Hepatocyte (in vitro differentiated cells): ENCODE measurements around the gene TNXB. TPM values are rescaled to one million over a fixed set of nuclear protein-coding genes. Genes with fewer than 3 reads are reported as not detected.
"Not testable (repeated sequence)": the region's sequence is repeated elsewhere in the genome, so short reads cannot be mapped to it uniquely, and the experiment has no call there.

Experiments used
- DNase-seq: peaks from one replicate; pipeline ENCODE4 v3.0.0-alpha.2; 2016; ENCODE audit warnings: low spot score
- H2AFZ ChIP-seq: fragments of 200-600 bp; sonication (generic); 2 replicates; pipeline ENCODE4 v1.6.0; 2016; ENCODE audit warnings: antibody characterized with exemption, mild to moderate bottlenecking
- H3K27ac ChIP-seq: fragments of 200-600 bp; sonication (generic); 2 replicates; pipeline ENCODE4 v1.5.1; 2016; ENCODE audit warnings: mild to moderate bottlenecking
- H3K27me3 ChIP-seq: fragments of 200-600 bp; sonication (generic); 2 replicates; pipeline ENCODE4 v1.6.1; 2016
- H3K36me3 ChIP-seq: fragments of 200-600 bp; sonication (generic); replicated peaks from 2 replicates; pipeline ENCODE4 v1.5.1; 2016; ENCODE audit warnings: low read depth; ENCODE audit not compliant: insufficient read depth
- H3K4me1 ChIP-seq: fragments of 200-600 bp; sonication (generic); 2 replicates; pipeline ENCODE4 v1.5.1; 2016; ENCODE audit warnings: mild to moderate bottlenecking, moderate library complexity; ENCODE audit not compliant: insufficient read depth
- H3K4me2 ChIP-seq: fragments of 200-600 bp; sonication (generic); 2 replicates; pipeline ENCODE4 v1.6.0; 2016
- H3K4me3 ChIP-seq: fragments of 200-600 bp; sonication (generic); 2 replicates; pipeline ENCODE4 v1.5.1; 2016; ENCODE audit warnings: mild to moderate bottlenecking
- H3K79me2 ChIP-seq: fragments of 200-600 bp; sonication (generic); 2 replicates; pipeline ENCODE4 v1.6.0; 2017; ENCODE audit warnings: mild to moderate bottlenecking
- H3K9me2 ChIP-seq: fragments of 200-600 bp; sonication (generic); replicated peaks from 2 replicates; pipeline ENCODE4 v1.6.0; 2017; ENCODE audit warnings: mild to moderate bottlenecking; ENCODE audit not compliant: insufficient read depth
- H3K9me3 ChIP-seq: fragments of 200-600 bp; sonication (generic); 2 replicates; pipeline ENCODE4 v1.5.1; 2016; ENCODE audit warnings: low read depth, mild to moderate bottlenecking
- H4K20me1 ChIP-seq: fragments of 200-600 bp; sonication (generic); 2 replicates; pipeline ENCODE4 v1.6.0; 2016; ENCODE audit warnings: mild to moderate bottlenecking; ENCODE audit not compliant: insufficient read depth, poor library complexity, severe bottlenecking
- CTCF ChIP-seq: fragments of 200-600 bp; sonication (generic); IDR thresholded peaks from 2 replicates; pipeline ENCODE4 v1.5.1; 2016; ENCODE audit warnings: antibody characterized with exemption, mild to moderate bottlenecking; ENCODE audit not compliant: poor library complexity
- EZH2 ChIP-seq: fragments of 200-600 bp; sonication (generic); IDR thresholded peaks from 2 replicates; pipeline ENCODE4 v1.6.1; 2016; ENCODE audit warnings: antibody characterized with exemption, mild to moderate bottlenecking, borderline replicate concordance
- EZH2phosphoT487 ChIP-seq: fragments of 200-600 bp; sonication (generic); IDR thresholded peaks from one replicate; pipeline ENCODE4 v1.6.1; 2018; ENCODE audit warnings: antibody characterized with exemption, mild to moderate bottlenecking, low read depth, moderate library complexity; ENCODE audit not compliant: unreplicated experiment, severe bottlenecking
- WGBS: methylation state at CpG from one replicate; pipeline ENCODE4 v1.1.6; 2016; ENCODE audit warnings: low lambda C conversion rate; ENCODE audit errors: missing lambda C conversion rate; 5-methylcytosine and 5-hydroxymethylcytosine counted together
- polyA plus RNA-seq: library from polyadenylated mRNA; unstranded; fragments of >200 nt; fragmentation: Nextera tagmentation; extraction: Ambion mirVana; gene quantifications from 2 replicates; pipeline ENCODE4 v1.2.1, GENCODE V29; 2016
- total RNA-seq: library from RNA; depleted of rRNA; stranded (reverse); fragments of >200 nt; gene quantifications from 2 replicates; pipeline ENCODE4 v1.2.3, GENCODE V29; 2014

TNXB gene
- total and polyA plus RNA-seq, 2 experiments from 2014 or later, result 9.2 to 11.6 TPM

GRCh38 chr6:32102255-32102654 lies 6.9 kb downstream of the TNXB start:
- Histone ChIP-seq H3K9me2 (no peaks in the 10 kb centered on the region), H3K27ac (no peak overlapping the region), H2AFZ (no peak overlapping the region), H3K4me3 (no peak overlapping the region), H3K4me2 (no peak overlapping the region), H3K9me3 (no peaks in the 10 kb centered on the region), H3K27me3 (no peaks in the 10 kb centered on the region), H3K36me3 (no peaks in the 10 kb centered on the region), H3K79me2 (no peaks in the 10 kb centered on the region), H4K20me1 (no peaks in the 10 kb centered on the region), H3K4me1 (peaks cover 5% of the 10 kb centered on the region)
- no peak for DNase-seq
- no peak for TF ChIP-seq CTCF
- no peak for TF ChIP-seq EZH2phosphoT487
- no peak for TF ChIP-seq EZH2
- WGBS, result 79% methylated on average over 3 of the region's 3 CpGs

- not testable (repeated sequence) for H3K4me3 ChIP-seq, H3K79me2 ChIP-seq, H3K27me3 ChIP-seq, H3K27ac ChIP-seq, H3K4me1 ChIP-seq, H4K20me1 ChIP-seq, DNase-seq, H3K9me3 ChIP-seq, H3K4me2 ChIP-seq, H3K9me2 ChIP-seq, H2AFZ ChIP-seq, H3K36me3 ChIP-seq
- 73% methylated on average over 8 of the region's 8 CpGs for WGBS
Observed at GRCh38 chr6:32100251-32100650, 8.9 kb downstream of the TNXB start.

GRCh38 chr6:32097364-32097763 lies 11.8 kb downstream of the TNXB start:
- Histone ChIP-seq H3K79me2 (no peaks in the 10 kb centered on the region), H3K9me2 (no peaks in the 10 kb centered on the region), H3K4me3 (no peak overlapping the region), H3K27me3 (no peaks in the 10 kb centered on the region), H3K4me2 (no peak overlapping the region), H4K20me1 (no peaks in the 10 kb centered on the region), H3K9me3 (no peaks in the 10 kb centered on the region), H2AFZ (no peak overlapping the region), H3K27ac (no peak overlapping the region), H3K36me3 (no peaks in the 10 kb centered on the region), H3K4me1 (peaks cover 12% of the 10 kb centered on the region)
- 100% methylated on average over 3 of the region's 3 CpGs for WGBS
- no peak for DNase-seq
- TF ChIP-seq CTCF, result no peak
- TF ChIP-seq EZH2, result no peak
- no peak for TF ChIP-seq EZH2phosphoT487

- Histone ChIP-seq H3K4me1 (peaks cover 20% of the 10 kb centered on the region), H3K4me3 (no peak overlapping the region), H3K79me2 (no peaks in the 10 kb centered on the region), H3K27ac (no peak overlapping the region), H3K27me3 (no peaks in the 10 kb centered on the region), H3K9me3 (no peaks in the 10 kb centered on the region), H4K20me1 (no peaks in the 10 kb centered on the region), H3K9me2 (no peaks in the 10 kb centered on the region), H3K36me3 (no peaks in the 10 kb centered on the region), H2AFZ (no peak overlapping the region), H3K4me2 (no peak overlapping the region)
- 95% methylated on average over 74 of the region's 90 CpGs for WGBS
- no peak for DNase-seq
- TF ChIP-seq EZH2 (no peak), CTCF (no peak), EZH2phosphoT487 (no peak)
Observed at GRCh38 chr6:32096394-32097258, 12.5 kb downstream of the TNXB start.
